Loucy (cell line): ENCODE measurements around the gene CSNK1G2.

Experiments used
- CTCF ChIP-seq: fragments of 200-600 bp; sonication (generic); conservative IDR thresholded peaks from 2 replicates; pipeline ENCODE4 v1.5.1; 2014; ENCODE audit warnings: mild to moderate bottlenecking, antibody characterized with exemption, low read length
- EZH2phosphoT487 ChIP-seq: fragments of 200-600 bp; IDR thresholded peaks from 2 replicates; pipeline ENCODE4 v1.6.1; 2018; ENCODE audit warnings: antibody characterized with exemption, mild to moderate bottlenecking, moderate library complexity, borderline replicate concordance

GRCh38 chr19:1979642-1980041 lies 38.7 kb downstream of the CSNK1G2 start:
- TF ChIP-seq CTCF: no peak
- no peak for TF ChIP-seq EZH2phosphoT487
